IPS DF 4.7 (cell line): ENCODE measurements around the gene METAP2.
"Not testable (repeated sequence)": the region's sequence is repeated elsewhere in the genome, so short reads cannot be mapped to it uniquely, and the experiment has no call there.

Experiments
- DNase-seq: peaks from one replicate; pipeline ENCODE4 v3.0.0-alpha.2; 2013; ENCODE audit warnings: low spot score; ENCODE audit errors: extremely low read depth

METAP2 gene

DNA sequence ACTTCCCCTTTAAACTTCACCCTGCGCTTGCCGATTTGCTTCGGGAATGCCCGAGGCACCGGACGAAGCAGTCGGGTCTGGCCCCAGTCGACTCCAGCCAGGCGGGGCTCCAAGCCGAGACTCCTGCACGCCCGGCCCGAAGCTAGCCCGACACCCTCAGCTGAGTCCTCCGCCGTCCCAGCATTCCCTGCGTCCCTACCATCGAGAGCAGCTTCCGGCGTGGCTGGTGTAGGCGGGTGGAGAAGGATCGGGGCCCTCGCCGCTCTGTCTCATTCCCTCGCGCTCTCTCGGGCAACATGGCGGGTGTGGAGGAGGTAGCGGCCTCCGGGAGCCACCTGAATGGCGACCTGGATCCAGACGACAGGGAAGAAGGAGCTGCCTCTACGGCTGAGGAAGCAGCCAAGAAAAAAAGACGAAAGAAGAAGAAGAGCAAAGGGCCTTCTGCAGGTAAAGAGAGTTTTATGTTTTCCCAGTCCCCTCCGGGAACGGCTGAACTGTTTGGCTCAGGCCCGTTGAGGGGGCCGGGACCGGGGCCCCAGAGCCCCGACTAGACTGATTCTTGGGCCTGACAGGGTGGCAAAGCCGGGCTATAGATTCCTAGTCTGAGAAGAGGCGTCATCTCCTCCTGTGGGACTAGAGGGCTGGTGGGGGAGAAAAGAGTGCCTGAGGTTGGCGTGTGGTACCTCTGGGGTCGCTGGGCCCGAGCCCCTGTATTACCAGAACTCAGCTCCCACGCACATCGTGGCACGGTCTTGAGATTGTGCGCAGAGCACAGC, at the start of gene METAP2:
METAP2 (plus strand) TSS at position 269 of the 776 bp plus-strand sequence; CDS start at position 297, 28 bp downstream.
- peak; percentile 81 for DNase-seq

DNA sequence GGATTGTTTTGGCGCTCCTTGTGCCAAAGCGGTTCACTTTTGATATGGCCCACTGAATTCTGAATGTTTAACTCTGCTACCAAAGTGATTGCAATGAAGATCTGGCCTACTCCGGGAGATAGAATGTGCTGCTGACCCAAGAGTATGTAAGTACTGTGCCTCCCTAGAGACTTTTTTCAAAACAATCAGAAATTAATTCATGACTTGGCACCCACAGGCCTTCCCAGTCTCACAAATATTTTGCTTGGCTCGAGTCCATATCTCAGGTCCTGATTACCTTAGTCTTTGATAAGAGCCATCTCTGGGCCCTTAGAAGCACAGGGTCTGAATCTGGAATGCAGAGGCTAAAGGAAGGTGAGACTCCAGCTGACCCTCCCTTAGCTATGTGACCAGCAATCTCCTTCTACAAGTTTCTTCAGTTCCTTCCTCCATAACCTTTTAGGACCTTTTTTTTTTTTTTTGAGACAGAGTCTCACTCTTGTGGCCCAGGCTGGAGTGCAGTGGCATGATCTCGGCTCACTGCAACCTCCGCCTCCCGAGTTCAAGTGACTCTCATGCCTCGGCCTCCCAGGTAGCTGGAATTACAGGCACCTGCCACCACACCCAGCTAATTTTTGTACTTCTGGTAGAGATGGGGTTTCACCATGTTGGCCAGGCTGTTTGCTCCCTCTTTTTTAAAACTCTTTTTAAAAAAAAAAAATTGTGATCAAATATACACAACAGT, 49.5 kb upstream of the METAP2 start:
- DNase-seq = no peak

- DNase-seq = no peak
These were observed 44.8 kb upstream of the METAP2 start for GRCh38 chr12:95429172-95429510.

DNA sequence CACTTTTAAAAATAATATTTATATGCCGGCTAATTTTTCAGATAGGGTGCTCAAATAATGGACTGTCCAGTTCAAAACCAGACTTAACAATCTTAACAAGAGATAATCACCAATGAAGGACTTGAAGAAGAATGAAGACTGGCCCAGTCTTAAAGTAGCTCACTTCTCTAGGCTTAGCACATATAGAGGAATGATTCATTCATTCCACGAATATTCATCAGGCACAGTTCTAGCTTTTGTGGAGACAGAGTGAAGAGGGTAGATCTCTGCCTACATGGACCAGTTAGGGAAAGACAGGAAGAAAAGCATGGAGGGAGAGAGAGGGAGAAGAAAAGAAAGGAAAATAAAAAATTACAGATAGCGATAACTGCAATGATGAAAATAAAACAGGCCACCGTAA, 42.8 kb upstream of the METAP2 start:
- no peak for DNase-seq

DNA sequence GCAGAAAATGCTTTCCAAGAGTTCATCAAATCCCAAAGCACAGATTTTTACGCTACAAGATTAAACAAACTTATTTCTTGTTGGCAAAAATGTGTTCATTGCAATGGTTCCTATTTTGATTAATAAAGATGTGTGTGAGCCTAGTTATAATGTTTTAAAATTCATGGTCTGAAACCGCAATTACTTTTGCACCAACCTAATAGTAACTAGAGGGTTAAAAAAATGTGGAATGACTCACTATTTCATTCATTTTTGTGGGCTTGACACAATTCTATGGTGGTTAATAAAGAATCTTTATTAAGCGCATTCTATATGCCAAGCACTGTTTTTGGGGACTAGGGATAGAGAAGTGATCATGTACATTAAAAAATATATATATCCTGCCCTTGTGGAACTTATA, 38.6 kb upstream of the METAP2 start:
- no peak for DNase-seq

DNA sequence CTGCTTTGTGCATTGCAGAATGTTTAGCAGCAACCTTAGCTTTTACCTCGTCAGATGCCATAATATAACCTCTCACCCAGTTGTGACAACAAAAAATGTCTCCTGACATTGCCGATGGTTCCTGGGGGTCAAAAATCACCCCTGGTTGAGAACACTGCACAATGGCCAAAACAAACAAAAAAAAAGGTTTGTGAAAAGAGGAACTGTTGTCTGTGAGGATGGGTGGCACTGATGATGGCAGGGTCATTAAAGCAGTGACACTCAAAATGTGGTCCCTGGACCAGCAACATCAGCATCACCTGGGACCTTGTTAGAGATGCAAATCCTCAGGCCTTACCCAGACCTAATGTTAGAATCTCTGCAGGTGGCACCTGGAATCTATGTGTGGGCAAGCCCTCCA, 36.4 kb upstream of the METAP2 start:
- no peak for DNase-seq

DNA sequence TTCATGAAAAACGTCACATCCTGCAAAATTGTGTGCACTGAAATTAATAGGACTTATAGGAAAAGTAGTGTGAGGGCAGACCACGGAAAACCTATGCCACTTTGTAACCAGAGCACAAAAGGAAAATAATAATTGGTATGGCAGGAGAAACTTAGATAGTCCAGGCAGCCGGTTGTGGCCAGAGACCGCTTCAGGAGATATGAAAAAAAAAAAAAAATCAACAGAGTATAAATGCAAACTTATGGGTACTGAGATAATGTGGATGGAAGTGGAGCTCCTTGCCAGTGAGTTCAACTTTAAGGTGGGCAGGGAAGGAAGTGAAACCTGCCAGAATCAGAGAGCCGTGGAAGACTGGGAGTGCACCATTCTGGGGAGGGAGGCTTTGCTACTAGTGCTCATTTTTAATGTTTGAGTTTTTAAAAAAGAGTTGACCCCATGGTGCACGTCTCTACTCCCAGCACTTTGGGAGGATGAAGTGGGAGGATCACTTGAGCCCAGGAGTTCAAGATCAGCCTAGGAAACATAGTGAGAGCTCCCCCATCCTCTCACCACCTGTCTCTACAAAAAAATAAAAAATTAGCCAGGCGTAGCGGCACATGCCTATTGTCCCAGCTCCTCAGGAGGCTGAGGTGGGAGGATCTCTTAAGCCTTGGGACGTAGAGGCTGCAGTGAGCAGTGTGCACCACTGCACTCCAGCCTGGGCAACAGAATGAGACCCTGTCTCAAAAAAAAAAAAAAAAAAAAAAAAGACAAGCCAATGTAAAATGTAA, 34.3 kb upstream of the METAP2 start:
- no peak for DNase-seq

DNA sequence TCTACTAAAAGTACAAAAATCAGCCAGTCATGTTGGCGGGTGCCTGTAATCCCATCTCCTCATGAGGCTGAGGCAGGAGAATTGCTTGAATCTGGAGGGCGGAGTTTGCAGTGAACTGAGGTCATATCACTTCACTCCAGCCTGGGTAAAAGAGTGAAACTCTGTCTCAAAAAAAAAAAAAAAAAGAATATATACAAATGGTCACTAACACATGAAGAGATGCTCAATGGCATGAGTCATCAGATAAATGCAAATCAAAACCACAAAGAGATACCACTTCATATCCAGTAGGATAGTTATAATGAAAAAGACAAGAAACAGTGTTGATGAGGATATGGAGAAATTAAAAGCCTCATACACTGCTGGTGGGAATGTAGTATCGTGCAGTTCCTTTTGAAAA, 33.6 kb upstream of the METAP2 start:
- DNase-seq = no peak

DNA sequence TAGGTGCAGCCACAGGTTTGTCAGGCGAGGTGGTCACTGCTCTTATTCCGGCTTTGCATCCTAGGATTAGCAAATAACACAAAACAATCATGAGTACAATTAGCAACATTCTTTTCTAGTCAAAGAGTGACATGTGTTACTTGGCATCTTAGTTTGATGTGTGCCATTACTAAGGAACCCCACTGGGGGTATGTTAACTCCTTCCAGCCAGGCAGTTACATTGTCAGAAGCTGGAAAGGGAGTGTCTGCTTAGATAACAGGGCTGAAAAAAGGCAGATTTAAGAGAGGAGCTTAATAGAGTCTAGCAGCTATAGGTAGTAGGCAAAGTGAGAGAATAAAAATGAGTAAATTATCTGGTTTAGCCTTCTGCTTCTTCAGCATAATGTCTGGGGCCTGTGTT, 30.5 kb upstream of the METAP2 start:
- DNase-seq = no peak

DNA sequence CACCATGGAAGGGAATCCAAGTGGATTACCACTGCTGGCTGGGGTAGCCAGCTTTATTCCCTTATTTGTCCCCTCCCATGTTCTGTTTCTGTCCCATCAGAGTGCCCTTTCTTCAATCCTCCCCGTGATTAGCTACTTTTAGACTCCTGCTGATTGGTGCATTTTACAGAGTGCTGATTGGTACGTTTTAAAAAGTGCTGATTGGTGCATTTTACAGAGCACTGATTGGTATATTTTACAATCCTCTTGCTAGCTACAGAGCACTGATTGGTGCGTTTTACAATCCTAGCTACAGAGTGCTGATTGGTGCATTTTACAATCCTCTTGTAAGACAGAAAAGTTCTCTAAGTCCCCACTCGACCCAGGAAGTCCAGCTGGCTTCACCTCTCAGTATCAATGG, 28.9 kb upstream of the METAP2 start:
- DNase-seq = not testable (repeated sequence)

DNA sequence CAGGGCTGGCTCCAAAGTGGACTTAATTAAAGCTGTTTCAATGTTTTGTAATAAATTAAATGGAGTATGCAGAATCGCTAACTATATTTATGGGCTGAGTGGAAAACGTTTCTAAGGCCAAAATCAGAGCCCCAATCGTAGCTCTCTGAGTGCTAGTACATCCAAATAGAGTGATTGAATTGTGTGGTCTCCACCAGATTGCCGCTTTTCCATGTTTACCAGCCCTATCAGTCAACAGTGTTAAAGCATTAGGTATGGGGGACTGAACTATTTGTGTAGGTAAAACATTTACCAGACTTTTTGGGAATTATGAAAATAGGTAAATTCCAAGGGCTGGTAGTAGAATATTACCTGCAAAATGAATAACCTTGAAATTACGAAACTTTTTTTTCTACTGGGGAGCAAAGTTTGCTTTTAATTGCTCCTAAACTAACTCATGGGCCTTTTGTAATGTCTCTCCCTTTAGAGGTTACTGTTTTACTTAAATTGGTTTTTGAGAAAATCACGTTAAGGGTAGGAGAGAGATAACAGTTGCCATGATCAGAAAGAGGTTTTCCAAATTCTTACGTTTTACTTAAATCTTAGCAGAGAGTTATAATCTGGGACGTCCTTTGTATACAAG, 28.0 kb upstream of the METAP2 start:
- no peak for DNase-seq

DNA sequence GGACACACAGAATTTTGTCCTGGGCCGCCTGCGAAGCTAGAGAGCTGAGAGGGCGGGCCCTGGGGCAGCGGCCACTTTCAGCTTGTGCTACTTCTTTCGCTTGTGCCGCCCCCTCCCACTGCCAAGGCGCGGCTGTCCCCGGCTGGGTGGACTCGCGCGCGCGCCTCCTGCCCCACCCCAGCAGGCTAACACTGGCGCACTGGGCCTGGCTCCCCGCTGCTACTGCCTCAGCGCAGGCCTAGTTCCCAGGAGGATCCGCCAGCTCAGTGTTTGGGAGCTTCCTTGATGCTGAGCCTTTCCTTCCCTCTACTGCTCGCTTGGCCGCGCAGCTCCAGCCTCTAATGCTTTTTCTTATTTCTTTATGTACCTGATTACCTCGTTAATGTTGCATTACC, 27.4 kb upstream of the METAP2 start:
- no peak for DNase-seq

GRCh38 chr12:95449656-95450055, 24.3 kb upstream of the METAP2 start:
- DNase-seq = not testable (repeated sequence)

DNA sequence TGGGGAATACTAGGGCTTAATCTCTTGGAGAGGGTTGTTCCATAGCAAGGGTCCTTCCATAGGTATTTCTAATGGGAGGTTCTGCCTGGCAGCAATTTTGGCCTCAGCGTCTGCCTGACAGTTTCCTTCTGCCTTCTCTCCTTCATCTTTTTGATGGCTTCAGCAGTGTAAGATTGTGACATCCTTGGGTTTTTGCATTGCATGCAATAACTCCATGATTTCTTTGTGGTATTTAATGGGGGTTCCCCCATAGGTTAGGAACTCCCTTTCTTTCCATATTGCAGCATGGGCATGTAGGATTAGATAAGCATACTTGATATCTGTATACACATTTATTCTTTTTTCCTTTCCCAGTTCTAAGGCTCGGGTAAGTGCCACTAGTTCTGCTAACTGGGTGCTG, 21.5 kb upstream of the METAP2 start:
- not testable (repeated sequence) for DNase-seq

- DNase-seq = not testable (repeated sequence)
These were observed 20.1 kb upstream of the METAP2 start for GRCh38 chr12:95453881-95454280.

- DNase-seq = not testable (repeated sequence)
These were observed 19.2 kb upstream of the METAP2 start for GRCh38 chr12:95454780-95455215.

DNA sequence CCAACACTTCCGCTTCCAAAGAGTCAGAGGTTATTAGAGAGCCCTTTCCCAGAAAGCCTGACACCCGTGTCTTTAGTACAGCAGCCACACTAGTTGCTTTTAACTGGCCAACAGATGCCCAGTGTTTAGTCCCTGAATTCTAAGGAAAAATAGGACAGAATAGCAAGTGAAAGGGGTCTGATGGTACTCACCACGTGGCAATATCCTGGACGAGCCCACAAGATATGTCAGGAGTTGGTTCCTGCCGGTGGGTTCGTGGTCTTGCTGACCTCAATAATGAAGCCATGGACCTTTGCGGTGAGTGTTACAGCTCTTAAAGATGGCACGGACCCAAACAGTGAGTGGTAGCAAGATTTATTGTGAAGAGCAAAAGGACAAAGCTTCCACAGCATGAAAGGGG, 16.3 kb upstream of the METAP2 start:
- not testable (repeated sequence) for DNase-seq

DNA sequence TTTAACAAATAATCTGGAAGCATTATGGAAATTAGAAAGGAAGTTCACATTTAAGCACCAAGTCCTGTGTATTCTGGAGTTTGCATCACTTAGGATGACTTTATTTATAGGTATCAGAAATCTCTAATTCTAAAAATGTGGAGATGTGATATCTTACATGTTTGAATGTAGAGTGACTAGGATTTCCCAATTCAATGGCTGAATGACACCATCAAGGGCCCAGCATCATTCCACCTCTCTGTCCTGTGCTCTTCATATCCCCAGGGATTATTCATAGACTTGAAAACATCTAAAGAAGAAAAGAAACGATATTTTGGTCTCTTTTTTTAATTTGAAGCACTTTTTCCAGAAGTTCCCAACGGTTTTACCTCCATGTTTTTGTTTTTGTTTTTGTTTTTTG, 15.2 kb upstream of the METAP2 start:
- DNase-seq = no peak

- DNase-seq = no peak
These were observed 14.6 kb upstream of the METAP2 start for GRCh38 chr12:95459310-95459709.

DNA sequence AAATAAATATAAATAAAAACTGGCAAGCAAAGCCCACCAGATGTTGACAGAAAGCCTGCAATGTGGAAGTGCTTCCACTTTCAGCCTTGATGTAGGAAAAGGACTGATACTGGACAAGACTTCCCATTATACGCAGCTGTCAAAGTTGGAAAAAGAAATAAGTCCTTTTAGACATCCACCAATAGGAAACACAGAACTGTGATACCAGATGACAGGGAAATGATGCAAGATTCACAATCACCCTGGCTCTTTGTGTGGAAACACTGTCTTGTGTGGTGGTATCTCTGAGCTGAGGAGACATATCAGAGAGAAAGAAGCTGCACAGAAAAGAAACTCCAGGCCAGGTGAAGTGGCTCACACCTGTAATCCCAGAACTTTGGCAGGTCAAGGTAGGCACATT, 13.8 kb upstream of the METAP2 start:
- DNase-seq = no peak

GRCh38 chr12:95460896-95461295, 13.1 kb upstream of the METAP2 start:
- DNase-seq = no peak

DNA sequence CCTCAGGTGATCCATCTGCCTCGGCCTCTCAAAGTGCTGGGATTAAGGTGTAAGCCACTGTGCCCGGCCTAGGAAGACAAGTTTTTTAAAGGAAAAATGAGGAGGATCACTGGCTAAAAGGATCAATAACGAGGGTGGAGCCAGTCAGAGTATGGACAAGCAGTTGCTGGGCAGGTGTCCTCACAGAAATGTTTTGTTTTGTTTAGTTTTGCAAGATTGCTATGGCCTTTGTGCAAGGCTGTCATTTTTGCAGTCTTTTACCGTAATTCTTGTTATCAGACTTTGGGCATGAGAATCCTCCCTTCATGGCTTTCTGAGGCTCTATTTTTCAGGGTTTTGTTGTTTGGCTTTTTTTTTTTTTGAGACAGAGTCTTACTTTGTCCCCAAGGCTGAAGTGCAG, 11.9 kb upstream of the METAP2 start:
- no peak for DNase-seq
